OCI-LY7 (cell line): ENCODE data around the gene RABL3.

Source experiments
- EZH2phosphoT487 ChIP-seq: fragments of 200-600 bp; sonication (generic); IDR thresholded peaks from 2 replicates; pipeline ENCODE4 v1.6.1; 2018; ENCODE audit warnings: low read depth, borderline replicate concordance, mild to moderate bottlenecking, mixed run types, antibody characterized with exemption, low read length, moderate library complexity, mixed read lengths
- TF ChIP-seq, protein P1 (sequence below): fragments of 200-600 bp; sonication (generic); conservative IDR thresholded peaks from 2 replicates; pipeline ENCODE4 v1.5.1; 2014; ENCODE audit warnings: mild to moderate bottlenecking, antibody characterized with exemption, low read length, moderate library complexity, mixed read lengths

GRCh38 chr3:120770891-120771290 is 28.6 kb upstream of the RABL3 start:
- TF ChIP-seq, protein P1, sequence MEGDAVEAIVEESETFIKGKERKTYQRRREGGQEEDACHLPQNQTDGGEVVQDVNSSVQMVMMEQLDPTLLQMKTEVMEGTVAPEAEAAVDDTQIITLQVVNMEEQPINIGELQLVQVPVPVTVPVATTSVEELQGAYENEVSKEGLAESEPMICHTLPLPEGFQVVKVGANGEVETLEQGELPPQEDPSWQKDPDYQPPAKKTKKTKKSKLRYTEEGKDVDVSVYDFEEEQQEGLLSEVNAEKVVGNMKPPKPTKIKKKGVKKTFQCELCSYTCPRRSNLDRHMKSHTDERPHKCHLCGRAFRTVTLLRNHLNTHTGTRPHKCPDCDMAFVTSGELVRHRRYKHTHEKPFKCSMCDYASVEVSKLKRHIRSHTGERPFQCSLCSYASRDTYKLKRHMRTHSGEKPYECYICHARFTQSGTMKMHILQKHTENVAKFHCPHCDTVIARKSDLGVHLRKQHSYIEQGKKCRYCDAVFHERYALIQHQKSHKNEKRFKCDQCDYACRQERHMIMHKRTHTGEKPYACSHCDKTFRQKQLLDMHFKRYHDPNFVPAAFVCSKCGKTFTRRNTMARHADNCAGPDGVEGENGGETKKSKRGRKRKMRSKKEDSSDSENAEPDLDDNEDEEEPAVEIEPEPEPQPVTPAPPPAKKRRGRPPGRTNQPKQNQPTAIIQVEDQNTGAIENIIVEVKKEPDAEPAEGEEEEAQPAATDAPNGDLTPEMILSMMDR = no peak
- no peak for TF ChIP-seq EZH2phosphoT487
